HG03442 (cell line): ENCODE measurements around the gene DES.
"Not testable (repeated sequence)": the region's sequence is repeated elsewhere in the genome, so short reads cannot be mapped to it uniquely, and the experiment has no call there.

Experiments
- ATAC-seq: cut with Tn5 transposase; IDR thresholded peaks from one replicate; pipeline ENCODE4 v1.9.1; 2021; ENCODE audit warnings: mild to moderate bottlenecking, moderate library complexity; ENCODE audit not compliant: unreplicated experiment

DES gene

GRCh38 chr2:219399716-219400478 lies 18.3 kb upstream of the DES start:
- no peak for ATAC-seq

- ATAC-seq: no peak
These were observed 17.6 kb upstream of the DES start for GRCh38 chr2:219400562-219400961.

GRCh38 chr2:219401606-219402005 lies 16.6 kb upstream of the DES start:
- ATAC-seq: no peak

GRCh38 chr2:219402665-219403515 lies 15.3 kb upstream of the DES start:
- ATAC-seq: peak; percentile 77

GRCh38 chr2:219403861-219404260 lies 14.3 kb upstream of the DES start:
- no peak for ATAC-seq

GRCh38 chr2:219404291-219404910 lies 13.8 kb upstream of the DES start:
- no peak for ATAC-seq

- no peak for ATAC-seq
These were observed 13.2 kb upstream of the DES start for GRCh38 chr2:219404954-219405353.

GRCh38 chr2:219405451-219405850 lies 12.7 kb upstream of the DES start:
- ATAC-seq: no peak

- no peak for ATAC-seq
These were observed 12.0 kb upstream of the DES start for GRCh38 chr2:219405958-219406860.

- no peak for ATAC-seq
These were observed 11.3 kb upstream of the DES start for GRCh38 chr2:219406861-219407230.

- ATAC-seq: not testable (repeated sequence)
These were observed 10.8 kb upstream of the DES start for GRCh38 chr2:219407343-219407742.

- ATAC-seq: no peak
These were observed 10.0 kb upstream of the DES start for GRCh38 chr2:219408204-219408603.

- no peak for ATAC-seq
These were observed 9.5 kb upstream of the DES start for GRCh38 chr2:219408631-219409030.

- no peak for ATAC-seq
These were observed 8.6 kb upstream of the DES start for GRCh38 chr2:219409619-219410018.

- ATAC-seq: no peak
These were observed 7.8 kb upstream of the DES start for GRCh38 chr2:219410390-219410789.

GRCh38 chr2:219414857-219415256 lies 3.3 kb upstream of the DES start:
- ATAC-seq: no peak

- no peak for ATAC-seq
These were observed 2.5 kb upstream of the DES start for GRCh38 chr2:219415580-219416234.

GRCh38 chr2:219416235-219416602 lies 2.0 kb upstream of the DES start:
- no peak for ATAC-seq

- no peak for ATAC-seq
These were observed 1.2 kb upstream of the DES start for GRCh38 chr2:219416938-219417337.

GRCh38 chr2:219417374-219417773 lies 803 bp upstream of the DES start:
- no peak for ATAC-seq
